Measurements from ENCODE around the gene CDX1.

- TF ChIP-seq, protein P1, sequence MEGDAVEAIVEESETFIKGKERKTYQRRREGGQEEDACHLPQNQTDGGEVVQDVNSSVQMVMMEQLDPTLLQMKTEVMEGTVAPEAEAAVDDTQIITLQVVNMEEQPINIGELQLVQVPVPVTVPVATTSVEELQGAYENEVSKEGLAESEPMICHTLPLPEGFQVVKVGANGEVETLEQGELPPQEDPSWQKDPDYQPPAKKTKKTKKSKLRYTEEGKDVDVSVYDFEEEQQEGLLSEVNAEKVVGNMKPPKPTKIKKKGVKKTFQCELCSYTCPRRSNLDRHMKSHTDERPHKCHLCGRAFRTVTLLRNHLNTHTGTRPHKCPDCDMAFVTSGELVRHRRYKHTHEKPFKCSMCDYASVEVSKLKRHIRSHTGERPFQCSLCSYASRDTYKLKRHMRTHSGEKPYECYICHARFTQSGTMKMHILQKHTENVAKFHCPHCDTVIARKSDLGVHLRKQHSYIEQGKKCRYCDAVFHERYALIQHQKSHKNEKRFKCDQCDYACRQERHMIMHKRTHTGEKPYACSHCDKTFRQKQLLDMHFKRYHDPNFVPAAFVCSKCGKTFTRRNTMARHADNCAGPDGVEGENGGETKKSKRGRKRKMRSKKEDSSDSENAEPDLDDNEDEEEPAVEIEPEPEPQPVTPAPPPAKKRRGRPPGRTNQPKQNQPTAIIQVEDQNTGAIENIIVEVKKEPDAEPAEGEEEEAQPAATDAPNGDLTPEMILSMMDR (IDR thresholded peaks at IDR 0.05; ENCODE audit: low read depth, low read length) = no peak
- TF ChIP-seq, protein P2, sequence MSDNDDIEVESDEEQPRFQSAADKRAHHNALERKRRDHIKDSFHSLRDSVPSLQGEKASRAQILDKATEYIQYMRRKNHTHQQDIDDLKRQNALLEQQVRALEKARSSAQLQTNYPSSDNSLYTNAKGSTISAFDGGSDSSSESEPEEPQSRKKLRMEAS (IDR thresholded peaks at IDR 0.05; ENCODE audit: low read depth, low read length) = no peak
- no peak for TF ChIP-seq POLR2A (IDR thresholded peaks at IDR 0.05; ENCODE audit: extremely low read depth, insufficient read length)
These were observed 42.4 kb upstream of the CDX1 start for GRCh38 chr5:150124111-150124557.

All from NB4 (cell line).